Measurements from ENCODE around the gene MEIKIN. TPM values are rescaled to one million over a fixed set of nuclear protein-coding genes. Genes with fewer than 3 reads are reported as not detected.
A peak's percentile ranks its signal among the peaks of the same experiment; 100 is the strongest.

Gene MEIKIN
- total RNA-seq, 1 experiment from 2014 or later: not detected

DNA sequence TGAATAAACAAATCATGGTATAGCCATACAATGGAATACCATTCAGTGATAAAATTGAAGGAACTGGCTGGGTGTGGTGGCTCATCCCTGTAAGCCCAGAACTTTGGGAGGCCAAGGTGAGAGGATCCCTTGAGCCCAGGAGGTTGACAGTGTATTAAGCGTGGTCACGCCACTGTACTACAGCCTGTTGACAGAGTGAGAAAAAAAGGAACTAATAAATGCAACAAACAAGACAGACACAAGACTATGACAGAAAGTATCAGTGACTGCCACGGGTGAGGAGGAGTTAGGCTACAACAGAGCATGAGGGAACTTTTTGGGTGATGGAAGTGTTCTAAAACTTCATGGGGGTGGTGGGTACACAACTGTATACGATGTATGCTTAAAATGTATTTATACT is 150.9 kb downstream of the MEIKIN start:
- ChIA-PET POLR2A (no interaction called here), CTCF (interaction anchor here (0.7 kb wide), 1 partner anchor 10 kb away, joined by 3 read pairs; no protein-coding TSS in a partner anchor)
- intact Hi-C loops (cut with micrococcal nuclease; ENCODE audit: unreplicated experiment) (no loop called here), in situ Hi-C loops (cut with HindIII; ENCODE audit: low pct_unique_long_range_greater_than_20kb, low sequenced_read_pairs) (no loop called here)
- DNase-seq (ENCODE audit: low read depth, low spot score) (no peak), ATAC-seq (no peak)
- TF ChIP-seq SIN3A (IDR thresholded peaks at IDR 0.05; ENCODE audit: borderline replicate concordance, insufficient read depth, low read depth, low read length): no peak
- TF ChIP-seq TCF7L2 (IDR thresholded peaks at IDR 0.05; ENCODE audit: low read depth, low read length): no peak
- TF ChIP-seq, protein P1, sequence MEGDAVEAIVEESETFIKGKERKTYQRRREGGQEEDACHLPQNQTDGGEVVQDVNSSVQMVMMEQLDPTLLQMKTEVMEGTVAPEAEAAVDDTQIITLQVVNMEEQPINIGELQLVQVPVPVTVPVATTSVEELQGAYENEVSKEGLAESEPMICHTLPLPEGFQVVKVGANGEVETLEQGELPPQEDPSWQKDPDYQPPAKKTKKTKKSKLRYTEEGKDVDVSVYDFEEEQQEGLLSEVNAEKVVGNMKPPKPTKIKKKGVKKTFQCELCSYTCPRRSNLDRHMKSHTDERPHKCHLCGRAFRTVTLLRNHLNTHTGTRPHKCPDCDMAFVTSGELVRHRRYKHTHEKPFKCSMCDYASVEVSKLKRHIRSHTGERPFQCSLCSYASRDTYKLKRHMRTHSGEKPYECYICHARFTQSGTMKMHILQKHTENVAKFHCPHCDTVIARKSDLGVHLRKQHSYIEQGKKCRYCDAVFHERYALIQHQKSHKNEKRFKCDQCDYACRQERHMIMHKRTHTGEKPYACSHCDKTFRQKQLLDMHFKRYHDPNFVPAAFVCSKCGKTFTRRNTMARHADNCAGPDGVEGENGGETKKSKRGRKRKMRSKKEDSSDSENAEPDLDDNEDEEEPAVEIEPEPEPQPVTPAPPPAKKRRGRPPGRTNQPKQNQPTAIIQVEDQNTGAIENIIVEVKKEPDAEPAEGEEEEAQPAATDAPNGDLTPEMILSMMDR (IDR thresholded peaks at IDR 0.05): no peak
- no peak for TF ChIP-seq POLR2AphosphoS5 (IDR thresholded peaks at IDR 0.05; ENCODE audit: low read depth, low read length)
- TF ChIP-seq, protein P2, sequence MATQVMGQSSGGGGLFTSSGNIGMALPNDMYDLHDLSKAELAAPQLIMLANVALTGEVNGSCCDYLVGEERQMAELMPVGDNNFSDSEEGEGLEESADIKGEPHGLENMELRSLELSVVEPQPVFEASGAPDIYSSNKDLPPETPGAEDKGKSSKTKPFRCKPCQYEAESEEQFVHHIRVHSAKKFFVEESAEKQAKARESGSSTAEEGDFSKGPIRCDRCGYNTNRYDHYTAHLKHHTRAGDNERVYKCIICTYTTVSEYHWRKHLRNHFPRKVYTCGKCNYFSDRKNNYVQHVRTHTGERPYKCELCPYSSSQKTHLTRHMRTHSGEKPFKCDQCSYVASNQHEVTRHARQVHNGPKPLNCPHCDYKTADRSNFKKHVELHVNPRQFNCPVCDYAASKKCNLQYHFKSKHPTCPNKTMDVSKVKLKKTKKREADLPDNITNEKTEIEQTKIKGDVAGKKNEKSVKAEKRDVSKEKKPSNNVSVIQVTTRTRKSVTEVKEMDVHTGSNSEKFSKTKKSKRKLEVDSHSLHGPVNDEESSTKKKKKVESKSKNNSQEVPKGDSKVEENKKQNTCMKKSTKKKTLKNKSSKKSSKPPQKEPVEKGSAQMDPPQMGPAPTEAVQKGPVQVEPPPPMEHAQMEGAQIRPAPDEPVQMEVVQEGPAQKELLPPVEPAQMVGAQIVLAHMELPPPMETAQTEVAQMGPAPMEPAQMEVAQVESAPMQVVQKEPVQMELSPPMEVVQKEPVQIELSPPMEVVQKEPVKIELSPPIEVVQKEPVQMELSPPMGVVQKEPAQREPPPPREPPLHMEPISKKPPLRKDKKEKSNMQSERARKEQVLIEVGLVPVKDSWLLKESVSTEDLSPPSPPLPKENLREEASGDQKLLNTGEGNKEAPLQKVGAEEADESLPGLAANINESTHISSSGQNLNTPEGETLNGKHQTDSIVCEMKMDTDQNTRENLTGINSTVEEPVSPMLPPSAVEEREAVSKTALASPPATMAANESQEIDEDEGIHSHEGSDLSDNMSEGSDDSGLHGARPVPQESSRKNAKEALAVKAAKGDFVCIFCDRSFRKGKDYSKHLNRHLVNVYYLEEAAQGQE (IDR thresholded peaks at IDR 0.05; ENCODE audit: insufficient read depth in 1 of 2, low read depth in 2 of 2, low read length in 1 of 2): no peak
- no peak overlapping the region for H3K27ac ChIP-seq (ENCODE audit: low read length)
- BruUV-seq (replicated peaks): no TSS peak
- H3K4me1 ChIP-seq (ENCODE audit: control insufficient read depth, insufficient read depth, low read length): peaks cover 21% of the 10 kb centered on the region
- H3K27me3 ChIP-seq (ENCODE audit: control insufficient read depth, insufficient read depth, low read length): no peaks in the 10 kb centered on the region
- peak overlapping the region; percentile 33 to 99 for H3K4me3 ChIP-seq (ENCODE audit: low read depth in 2 of 2, low read length in 2 of 2)
- H3K36me3 ChIP-seq (ENCODE audit: control insufficient read depth, insufficient read depth, low read length): peaks cover 3% of the 10 kb centered on the region
- no peaks in the 10 kb centered on the region for H3K9me3 ChIP-seq (ENCODE audit: control insufficient read depth, insufficient read depth, low read depth, low read length)

DNA sequence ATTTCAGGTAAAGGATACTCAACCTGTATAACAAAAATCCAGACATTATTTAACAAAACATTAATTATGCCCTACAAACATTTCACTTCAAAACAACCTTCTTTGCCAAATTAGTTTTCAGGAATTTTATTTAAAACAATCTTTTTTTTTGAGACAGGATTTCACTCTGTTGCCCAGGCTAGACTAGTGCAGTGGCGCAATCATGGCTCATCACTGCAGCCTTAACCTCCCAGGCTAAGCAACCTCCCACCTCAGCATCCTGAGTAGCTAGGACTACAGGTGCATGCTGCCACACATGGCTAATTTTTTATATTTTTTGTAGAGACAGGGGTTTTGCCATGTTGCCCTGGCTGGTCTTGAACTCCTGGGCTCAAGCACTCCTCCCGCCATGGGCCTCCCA is 152.6 kb downstream of the MEIKIN start:
- in situ Hi-C loops (cut with HindIII; ENCODE audit: low pct_unique_long_range_greater_than_20kb, low sequenced_read_pairs) (no loop called here), intact Hi-C loops (cut with micrococcal nuclease; ENCODE audit: unreplicated experiment) (no loop called here)
- BruUV-seq (replicated peaks): no TSS peak
- H3K36me3 ChIP-seq (ENCODE audit: control insufficient read depth, insufficient read depth, low read length): peaks cover 3% of the 10 kb centered on the region
- peaks cover 18% of the 10 kb centered on the region for H3K4me1 ChIP-seq (ENCODE audit: control insufficient read depth, insufficient read depth, low read length)
- no peak for ATAC-seq
- ChIA-PET CTCF (no interaction called here), POLR2A (interaction anchor here (0.7 kb wide), 1 partner anchor 81 kb away, joined by 3 read pairs; no protein-coding TSS in a partner anchor)
- no peak overlapping the region for H3K27ac ChIP-seq (ENCODE audit: low read length)
- TF ChIP-seq, protein P1 (IDR thresholded peaks at IDR 0.05): no peak
- TF ChIP-seq POLR2AphosphoS5 (IDR thresholded peaks at IDR 0.05; ENCODE audit: low read depth, low read length) (no peak), TCF7L2 (IDR thresholded peaks at IDR 0.05; ENCODE audit: low read depth, low read length) (no peak), SIN3A (IDR thresholded peaks at IDR 0.05; ENCODE audit: borderline replicate concordance, insufficient read depth, low read depth, low read length) (no peak)
- TF ChIP-seq, protein P2 (IDR thresholded peaks at IDR 0.05; ENCODE audit: insufficient read depth in 1 of 2, low read depth in 2 of 2, low read length in 1 of 2): no peak
- no peaks in the 10 kb centered on the region for H3K27me3 ChIP-seq (ENCODE audit: control insufficient read depth, insufficient read depth, low read length)
- DNase-seq (ENCODE audit: low read depth, low spot score): no peak
- no peak overlapping the region for H3K4me3 ChIP-seq (ENCODE audit: low read depth in 2 of 2, low read length in 2 of 2)
- no peaks in the 10 kb centered on the region for H3K9me3 ChIP-seq (ENCODE audit: control insufficient read depth, insufficient read depth, low read depth, low read length)

Measured in Panc1 (cell line).